ENCODE results near the gene C4BPB. TPM values are rescaled to one million over a fixed set of nuclear protein-coding genes. Genes with fewer than 3 reads are reported as not detected.

Gene C4BPB
- total and polyA plus RNA-seq, 2 of the 8 experiments (the other 6 are each of a cell fraction or from before 2014, with no cell fraction given): not detected

GRCh38 chr1:207091200-207091908, 2.7 kb downstream of the C4BPB start:
- no peak overlapping the region for H3K27ac ChIP-seq (ENCODE audit: low read depth, low read length)
- no peaks in the 10 kb centered on the region for H3K27me3 ChIP-seq (replicated peaks in 1 of 4; ENCODE audit: control insufficient read depth in 3 of 4, extremely low read depth in 1 of 4, insufficient read depth in 3 of 4, low read length in 3 of 4)
- FAIRE-seq (no peak), DNase-seq (ENCODE audit: low read depth in 1 of 2, low spot score in 2 of 2) (no peak)
- H3K9me3 ChIP-seq (ENCODE audit: insufficient read depth in 2 of 2, low read depth in 1 of 2, low read length in 1 of 2): no peaks in the 10 kb centered on the region
- no peak overlapping the region for H3K4ac ChIP-seq (replicated peaks; ENCODE audit: insufficient read length, low read depth, low read length)
- 89% methylated on average over 4 of the region's 4 CpGs; no CpG with 5 or more reads in 1 of the 2 experiments for WGBS, 2 experiments (ENCODE audit: extremely low coverage in 1 of 2, insufficient coverage in 1 of 2, insufficient read length in 1 of 2, insufficient replicate concordance in 2 of 2, low coverage in 1 of 2, low lambda C conversion rate in 2 of 2, missing lambda C conversion rate in 1 of 2)
- no peak overlapping the region for H2BK15ac ChIP-seq (ENCODE audit: low read length)
- no peak overlapping the region for H3K56ac ChIP-seq (replicated peaks; ENCODE audit: insufficient read length, low read depth, low read length)
- H4K5ac ChIP-seq (ENCODE audit: insufficient read length, low read depth, low read length): no peak overlapping the region
- no peaks in the 10 kb centered on the region for H3K4me1 ChIP-seq (replicated peaks in 1 of 4; ENCODE audit: control insufficient read depth in 3 of 4, insufficient read depth in 4 of 4, low read length in 3 of 4)
- no peak overlapping the region for H2AK5ac ChIP-seq (ENCODE audit: low read depth, low read length)
- H3K36me3 ChIP-seq (ENCODE audit: control insufficient read depth in 2 of 4, insufficient read depth in 4 of 4, low read length in 3 of 4): no peaks in the 10 kb centered on the region; a peak in 1 of 8 replicates
- TF ChIP-seq TEAD4 (IDR thresholded peaks at IDR 0.05; ENCODE audit: low read depth, low read length): no peak
- peak in 1 of 2 experiments; percentile 7; a peak in 1 of 4 replicates for TF ChIP-seq RAD21 (IDR thresholded peaks at IDR 0.05 in 1 of 2, conservative IDR thresholded peaks at IDR 0.05 in 1 of 2; ENCODE audit: low read depth in 2 of 2, low read length in 2 of 2)
- H3K23me2 ChIP-seq (ENCODE audit: low read depth, low read length): no peaks in the 10 kb centered on the region
- H3K79me1 ChIP-seq (ENCODE audit: low read depth, low read length): no peaks in the 10 kb centered on the region
- no peak overlapping the region for H2BK12ac ChIP-seq (ENCODE audit: low read depth, low read length)
- H3K4me2 ChIP-seq (ENCODE audit: insufficient read depth in 1 of 2, low read depth in 2 of 2, low read length in 2 of 2): no peak overlapping the region
- no peak overlapping the region for H2BK120ac ChIP-seq (replicated peaks; ENCODE audit: low read depth, low read length)
- H4K91ac ChIP-seq (replicated peaks; ENCODE audit: insufficient read length, low read length): no peak overlapping the region
- no peak overlapping the region for H3K14ac ChIP-seq (ENCODE audit: insufficient read length)
- CTCF ChIA-PET (ENCODE audit: partially characterized antibody): interaction anchor here (0.6 to 1.7 kb wide), 2 partner anchors 9 to 310 kb away, joined by 3 read pairs; no protein-coding TSS in a partner anchor
- no peaks in the 10 kb centered on the region for H3K79me2 ChIP-seq (ENCODE audit: control insufficient read depth in 1 of 2, insufficient read depth in 2 of 2, low read length in 2 of 2)
- no peak overlapping the region for H3K18ac ChIP-seq (ENCODE audit: extremely low read depth, low read length)
- H2AFZ ChIP-seq (ENCODE audit: low read length): peak overlapping the region; percentile 91
- POLR2A ChIA-PET (ENCODE audit: partially characterized antibody): no interaction called here
- no peak overlapping the region for H3K9ac ChIP-seq (replicated peaks in 1 of 4; ENCODE audit: extremely low read depth in 1 of 4, low read depth in 3 of 4, low read length in 3 of 4)
- no peak overlapping the region for H2BK5ac ChIP-seq (ENCODE audit: low read depth, low read length)
- no peaks in the 10 kb centered on the region for H4K20me1 ChIP-seq (replicated peaks in 1 of 2; ENCODE audit: control insufficient read depth in 1 of 2, insufficient read depth in 2 of 2, low read length in 2 of 2)
- no peak overlapping the region for H2BK20ac ChIP-seq (ENCODE audit: low read length)
- H3K23ac ChIP-seq (ENCODE audit: insufficient read length): no peak overlapping the region
- no peak overlapping the region for H4K8ac ChIP-seq (ENCODE audit: extremely low read depth, insufficient read depth, low read length)
- H3K4me3 ChIP-seq (ENCODE audit: extremely low read depth in 1 of 4, insufficient read depth in 2 of 4, low read depth in 3 of 4, low read length in 4 of 4): no peak overlapping the region

Measured in H1 (cell line).